Muscle of leg (tissue), 11 donors: ENCODE measurements around the gene AARS2. TPM values are rescaled to one million over a fixed set of nuclear protein-coding genes. Genes with fewer than 3 reads are reported as not detected.

Experiments
- DNase-seq: peaks from one replicate; pipeline ENCODE4 v3.0.0; 2013
- H3K27ac ChIP-seq: one replicate; pipeline ENCODE4 v1.5.1; 2013; ENCODE audit warnings: mild to moderate bottlenecking, low read length, control low read depth
- H3K27me3 ChIP-seq: one replicate; pipeline ENCODE4 v1.6.1; 2013; ENCODE audit warnings: low read length; ENCODE audit not compliant: control insufficient read depth, insufficient read depth
- H3K36me3 ChIP-seq: one replicate; pipeline ENCODE4 v1.6.1; 2013; ENCODE audit warnings: low read length; ENCODE audit not compliant: control insufficient read depth, insufficient read depth
- H3K4me1 ChIP-seq: one replicate; pipeline ENCODE4 v1.6.1; 2013; ENCODE audit warnings: low read length; ENCODE audit not compliant: control insufficient read depth, insufficient read depth
- H3K4me3 ChIP-seq: one replicate; pipeline ENCODE4 v1.5.1; 2013; ENCODE audit warnings: low read length, control low read depth
- H3K9me3 ChIP-seq: replicated peaks from 2 replicates; pipeline ENCODE4 v1.6.1; 2013; ENCODE audit warnings: low read depth, low read length; ENCODE audit not compliant: control insufficient read depth
- whole genome bisulfite sequencing: methylation state at CpG from one replicate; pipeline ENCODE4 v1.1.5; 2013; ENCODE audit warnings: missing lambda C conversion rate; ENCODE audit not compliant: insufficient coverage; 5-methylcytosine and 5-hydroxymethylcytosine counted together
- polyA plus RNA-seq, 8 donors: library from polyadenylated mRNA; unstranded; fragments of 120-200 nt; gene quantifications; one replicate each; pipeline versions ENCODE4 v1.2.1 to v1.2.3, GENCODE V29; 2013; ENCODE audit warnings: inconsistent platforms in 1 of 8, low replicate concordance in 1 of 8; ENCODE audit not compliant: insufficient read length in 8 of 8, insufficient read depth in 1 of 8
- total RNA-seq: library from RNA; stranded (reverse); fragments of 120-200 nt; gene quantifications from one replicate; pipeline ENCODE4 v1.2.4, GENCODE V29; 2013

Gene AARS2
- total and polyA plus RNA-seq, 9 donors, result 8.1 to 11.9 (median 9.6) TPM

DNA sequence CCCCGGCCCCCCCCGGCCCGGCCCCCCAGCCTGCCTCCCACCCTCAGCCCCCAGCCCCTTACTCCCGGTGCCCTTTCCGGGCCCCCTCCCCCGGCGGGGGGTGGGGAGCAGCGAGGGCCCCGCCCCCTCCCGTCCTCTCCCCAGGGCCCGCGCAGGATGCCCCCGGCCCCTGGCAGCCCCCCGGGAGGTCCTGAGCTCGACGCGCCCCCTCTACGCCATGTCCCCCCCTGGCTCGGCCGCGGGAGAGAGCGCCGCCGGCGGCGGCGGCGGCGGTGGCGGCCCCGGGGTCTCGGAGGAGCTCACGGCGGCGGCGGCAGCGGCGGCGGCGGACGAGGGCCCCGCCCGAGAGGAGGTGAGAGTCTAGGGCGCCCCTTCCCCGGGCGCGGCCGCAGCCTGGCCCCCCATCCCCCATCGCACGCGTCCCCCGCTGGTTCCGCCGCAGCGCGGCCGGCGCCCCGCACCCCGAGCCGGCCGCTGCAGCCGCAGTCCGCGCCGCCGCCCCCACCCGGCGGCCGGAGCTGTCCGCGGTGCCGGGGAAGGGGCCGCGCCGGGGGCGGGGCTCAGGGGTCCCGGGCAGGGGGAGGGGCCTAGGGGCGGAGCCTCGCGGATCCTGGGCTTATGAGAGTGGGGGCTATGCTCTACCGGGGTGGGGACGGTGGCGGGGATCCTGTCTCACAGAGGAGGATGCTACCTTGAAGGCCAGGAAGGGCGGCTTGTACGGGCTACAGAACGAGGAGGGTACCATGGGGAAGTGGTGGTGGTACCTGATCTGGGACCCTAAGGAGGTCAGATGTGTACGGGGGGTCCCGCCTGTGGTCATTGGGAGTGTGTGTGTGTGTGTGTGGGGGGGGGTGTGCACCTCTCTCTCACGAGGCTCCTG is 42.4 kb downstream of the AARS2 start:
- under 1% methylated on average over 64 of the region's 90 CpGs for WGBS
- Histone ChIP-seq H3K4me1 (peaks cover 2% of the 10 kb centered on the region), H3K27me3 (peaks cover 70% of the 10 kb centered on the region), H3K9me3 (no peaks in the 10 kb centered on the region), H3K4me3 (no peak overlapping the region), H3K36me3 (no peaks in the 10 kb centered on the region), H3K27ac (no peak overlapping the region)
- no peak for DNase-seq

DNA sequence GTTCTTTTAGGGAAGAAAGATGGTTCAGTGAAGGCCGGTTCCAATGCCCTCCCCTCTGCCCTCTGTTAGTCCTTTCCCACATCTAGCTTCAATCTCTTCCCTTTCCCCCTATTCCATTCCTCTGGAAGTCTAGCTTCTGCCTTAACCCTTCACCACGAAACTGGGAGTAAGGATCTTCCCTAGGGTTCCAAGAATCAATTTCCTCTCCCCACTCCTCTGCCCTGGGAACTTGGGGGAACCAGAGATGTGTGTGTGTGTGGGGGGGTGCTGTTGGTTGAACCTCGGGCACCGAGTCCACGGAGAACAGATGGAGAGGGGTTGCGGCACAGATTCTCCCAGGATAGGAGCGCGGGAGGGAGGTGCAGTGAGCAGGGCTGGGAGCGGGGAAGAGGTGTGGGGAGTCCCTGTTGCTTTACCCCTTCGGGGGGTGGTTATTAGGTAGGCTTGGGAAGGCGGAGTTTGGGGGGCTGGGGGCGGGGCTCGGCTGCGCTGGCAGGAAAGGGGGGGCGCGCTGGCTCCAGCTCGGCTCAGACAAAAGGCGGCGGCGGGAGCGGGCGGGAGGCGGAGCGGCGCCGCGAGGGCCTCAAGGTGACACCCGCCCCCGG is 43.1 kb downstream of the AARS2 start, which contains the start of gene TMEM151B:
TSS of gene TMEM151B (plus strand) at position 530 of the 605 bp plus-strand sequence. CDS start 293 bp downstream, outside the sequence.
- H3K27me3 ChIP-seq, result peaks cover 63% of the 10 kb centered on the region
- no peak within 1 kb of the TSS for H3K27ac ChIP-seq

DNA sequence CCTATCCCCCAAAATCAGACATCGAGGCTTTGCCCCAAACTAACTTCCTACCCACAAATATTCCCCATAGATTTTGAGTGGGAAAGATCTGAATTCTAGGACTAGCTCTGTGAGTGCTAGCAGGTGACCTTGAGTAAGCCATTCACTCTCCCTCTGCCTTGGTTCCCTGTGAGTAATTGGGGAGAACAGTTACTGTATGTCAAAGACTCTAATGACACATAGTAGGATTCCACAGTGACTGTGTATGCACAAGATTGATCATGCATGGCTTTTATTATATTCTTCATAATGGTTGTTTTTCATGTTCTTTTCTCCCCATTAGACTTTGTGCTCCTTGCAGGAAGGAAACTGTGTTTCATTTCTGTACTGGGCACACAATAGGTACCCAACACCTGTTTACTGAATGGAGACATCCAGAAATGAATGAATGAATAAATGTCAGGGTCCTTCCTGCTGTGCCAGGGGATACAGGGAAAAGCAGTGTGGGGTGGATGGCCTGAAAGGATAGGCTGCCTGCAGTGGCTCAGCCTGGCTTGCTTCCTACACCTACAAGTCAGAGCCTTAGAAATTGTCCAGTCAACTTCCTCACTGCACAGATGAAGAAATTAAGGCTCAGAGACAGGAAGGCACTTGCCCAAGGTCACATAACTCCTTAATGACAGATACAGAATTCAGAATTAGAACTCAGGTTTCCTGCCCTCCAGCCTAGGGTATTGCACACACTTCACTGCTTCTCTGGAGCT is 43.8 kb downstream of the AARS2 start:
- no CpG with 5 or more reads among the region's 1 CpG for WGBS
- DNase-seq, result no peak
- Histone ChIP-seq H3K4me1 (peaks cover 7% of the 10 kb centered on the region), H3K36me3 (no peaks in the 10 kb centered on the region), H3K9me3 (no peaks in the 10 kb centered on the region), H3K27ac (no peak overlapping the region), H3K4me3 (no peak overlapping the region), H3K27me3 (peaks cover 58% of the 10 kb centered on the region)

More for the DNA sequence above, 43.1 kb downstream of the AARS2 start, which contains the start of gene TMEM151B:
- WGBS, result 13% methylated on average over 11 of the region's 29 CpGs
- Histone ChIP-seq H3K4me1 (peaks cover under 1% of the 10 kb centered on the region), H3K36me3 (no peaks in the 10 kb centered on the region), H3K4me3 (no peak within 1 kb of the TSS), H3K9me3 (no peaks in the 10 kb centered on the region)
- no peak for DNase-seq

DNA sequence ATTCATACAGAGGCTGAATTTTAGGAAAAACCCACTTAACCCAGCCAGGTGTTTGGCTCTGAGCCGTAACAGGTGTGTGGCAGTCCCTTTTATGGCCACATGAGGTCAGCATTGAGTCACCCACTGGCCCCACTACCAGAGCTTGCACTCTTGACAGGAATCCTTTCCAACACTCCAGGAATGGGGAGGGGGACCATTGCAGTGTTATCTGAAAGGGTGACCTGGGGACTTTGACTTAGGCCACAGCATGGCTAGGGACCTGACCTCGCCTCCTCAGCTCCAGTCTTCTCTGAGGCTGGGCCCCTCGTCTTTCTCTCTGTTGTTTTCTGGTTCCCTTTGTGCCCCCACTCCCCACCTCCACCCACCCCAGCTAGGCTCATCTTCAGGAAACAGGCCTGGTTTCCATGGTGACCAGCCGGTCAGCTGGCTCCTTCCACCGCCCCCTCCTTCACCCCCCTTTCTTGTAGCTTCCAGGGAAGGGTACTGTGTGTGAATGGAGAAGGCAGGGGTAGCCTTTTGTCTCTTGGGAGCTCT is 45.0 kb downstream of the AARS2 start:
- DNase-seq, result peak; percentile 58
- H3K9me3 ChIP-seq, result no peaks in the 10 kb centered on the region
- peaks cover 49% of the 10 kb centered on the region for H3K27me3 ChIP-seq
- 30% methylated on average over 2 of the region's 5 CpGs for WGBS
- H3K36me3 ChIP-seq, result no peaks in the 10 kb centered on the region
- peaks cover 19% of the 10 kb centered on the region for H3K4me1 ChIP-seq
- H3K4me3 ChIP-seq, result no peak overlapping the region
- H3K27ac ChIP-seq, result no peak overlapping the region

DNA sequence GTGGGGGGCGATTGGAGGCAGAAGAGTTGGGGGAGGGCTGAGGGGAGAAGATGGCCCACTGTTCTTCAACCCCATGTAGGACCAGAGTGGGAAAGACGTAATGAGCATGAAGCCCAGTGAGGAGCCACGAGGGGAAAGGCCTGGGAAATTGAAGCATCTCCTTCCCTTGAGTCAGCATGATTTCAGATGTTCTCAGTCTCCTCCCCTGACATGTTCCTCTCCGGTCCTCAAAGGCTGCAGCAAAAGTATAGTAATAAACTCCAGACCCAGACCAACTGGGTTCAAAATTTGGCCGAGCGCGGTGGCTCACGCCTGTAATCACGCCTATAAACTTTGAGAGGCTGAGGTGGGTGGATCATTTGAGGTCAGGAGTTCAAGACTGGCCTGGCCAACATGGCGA is 45.9 kb downstream of the AARS2 start:
- WGBS, result no CpG with 5 or more reads among the region's 10 CpGs
- Histone ChIP-seq H3K27ac (no peak overlapping the region), H3K36me3 (no peaks in the 10 kb centered on the region), H3K4me1 (peaks cover 28% of the 10 kb centered on the region), H3K27me3 (peaks cover 39% of the 10 kb centered on the region), H3K4me3 (no peak overlapping the region), H3K9me3 (no peaks in the 10 kb centered on the region)
- no peak for DNase-seq

DNA sequence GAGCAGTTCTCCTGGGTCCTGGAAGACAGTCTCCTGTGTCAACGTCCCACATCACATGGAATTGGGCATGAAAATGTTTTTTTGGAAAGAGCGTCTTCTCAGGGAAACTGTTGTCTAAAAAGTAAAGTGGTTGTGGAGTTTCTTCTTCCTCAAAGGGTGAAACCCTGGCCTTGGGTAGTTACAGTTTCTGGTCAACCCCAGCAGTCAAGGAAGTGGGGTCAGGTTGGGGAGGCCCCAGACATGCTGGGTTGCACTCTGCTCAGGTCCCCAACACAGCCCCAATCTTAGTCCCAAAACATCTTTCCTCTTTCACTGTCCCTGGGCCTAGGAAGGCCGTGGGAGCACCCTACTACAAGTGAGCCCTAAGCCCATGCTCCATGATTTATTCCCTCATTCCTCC is 46.8 kb downstream of the AARS2 start:
- peaks cover 30% of the 10 kb centered on the region for H3K4me1 ChIP-seq
- no peak for DNase-seq
- H3K27me3 ChIP-seq, result peaks cover 30% of the 10 kb centered on the region
- 33% methylated on average over 1 of the region's 3 CpGs for WGBS
- no peak overlapping the region for H3K4me3 ChIP-seq
- H3K27ac ChIP-seq, result no peak overlapping the region
- peaks cover 7% of the 10 kb centered on the region for H3K36me3 ChIP-seq
- H3K9me3 ChIP-seq, result no peaks in the 10 kb centered on the region

DNA sequence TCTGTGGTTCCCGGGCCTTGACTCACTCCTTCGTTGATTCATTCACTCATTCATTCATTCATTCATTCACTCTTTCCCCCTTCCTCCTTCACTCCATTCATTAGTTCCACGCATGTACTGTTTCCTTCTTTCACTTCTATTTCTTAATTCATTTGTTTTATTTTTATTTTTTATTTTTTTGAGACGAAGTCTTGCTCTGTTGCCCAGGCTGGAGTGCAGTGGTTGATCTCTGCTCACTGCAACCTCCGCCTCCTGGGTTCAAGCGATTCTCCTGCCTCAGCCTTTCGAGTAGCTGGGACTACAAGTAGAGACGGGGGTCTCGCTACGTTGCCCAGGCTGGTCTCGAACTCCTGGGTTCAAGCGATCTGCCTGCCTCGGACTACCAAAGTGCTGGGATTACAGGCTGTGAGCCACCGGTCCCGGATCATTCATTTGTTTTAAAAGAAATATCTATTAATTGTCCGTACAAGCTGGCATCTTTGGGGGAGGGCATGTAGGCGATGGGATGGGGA is 47.4 kb downstream of the AARS2 start:
- 74% methylated on average over 11 of the region's 17 CpGs for WGBS
- no peak for DNase-seq
- Histone ChIP-seq H3K4me1 (peaks cover 30% of the 10 kb centered on the region), H3K4me3 (peak overlapping the region; percentile 90), H3K27me3 (peaks cover 26% of the 10 kb centered on the region), H3K27ac (peak overlapping the region; percentile 54), H3K9me3 (no peaks in the 10 kb centered on the region), H3K36me3 (peaks cover 10% of the 10 kb centered on the region)

DNA sequence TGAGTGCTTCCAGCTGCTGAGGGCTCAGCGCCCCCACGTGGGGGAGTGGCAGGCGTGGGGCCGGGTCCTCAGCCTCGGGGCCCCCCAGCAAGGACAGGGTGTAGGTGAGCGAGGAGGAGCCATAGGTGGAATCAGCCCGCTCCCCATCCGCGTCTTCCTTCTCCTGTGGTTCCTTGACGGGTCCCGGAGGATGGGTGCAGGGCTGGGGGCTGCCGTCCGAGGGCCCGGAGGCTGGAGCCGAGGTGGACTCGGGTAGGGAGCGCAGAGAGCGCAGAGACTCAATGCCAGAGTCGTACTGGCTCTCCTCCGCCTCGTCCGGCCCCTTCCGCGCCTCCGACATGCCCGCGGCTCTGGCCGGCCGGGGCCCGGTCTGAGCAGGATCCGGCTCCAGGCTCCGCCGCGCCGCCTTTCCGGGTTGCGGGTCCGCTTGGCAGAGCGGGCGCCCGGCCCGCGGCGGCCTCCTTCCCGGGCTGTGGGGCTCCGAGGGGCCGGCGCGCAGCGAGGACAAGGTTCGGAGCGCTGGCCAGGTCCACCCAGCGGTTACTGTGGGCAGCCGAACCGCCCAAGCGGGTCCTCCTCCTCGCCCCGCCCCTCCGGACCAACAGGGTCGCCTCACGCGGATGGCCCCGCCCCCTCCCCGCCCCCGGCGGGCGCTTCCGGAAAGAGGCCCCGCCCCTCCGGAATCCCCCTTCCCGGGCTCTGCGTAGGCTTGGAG is 48.0 kb downstream of the AARS2 start, which contains the start of gene NFKBIE:
TSS of gene NFKBIE (minus strand) at position 545 of the 715 bp plus-strand sequence. CDS start at position 340, 205 bp downstream.
- H3K27ac ChIP-seq, result peak within 1 kb of the TSS; percentile 90
- under 1% methylated on average over 66 of the region's 72 CpGs for WGBS
- DNase-seq, result peak; percentile 96
- no peaks in the 10 kb centered on the region for H3K9me3 ChIP-seq
- peaks cover 11% of the 10 kb centered on the region for H3K36me3 ChIP-seq
- peak within 1 kb of the TSS; percentile 90 for H3K4me3 ChIP-seq
- H3K4me1 ChIP-seq, result peaks cover 30% of the 10 kb centered on the region
- H3K27me3 ChIP-seq, result peaks cover 25% of the 10 kb centered on the region
